Measurements from ENCODE around the gene DHRS2. TPM values are rescaled to one million over a fixed set of nuclear protein-coding genes. Genes with fewer than 3 reads are reported as not detected.

The DHRS2 gene
- total and polyA plus RNA-seq, 2 of the 13 experiments (the other 11 are each of a cell fraction or from before 2014, with no cell fraction given): 1,621 to 3,021 TPM

GRCh38 chr14:23645812-23646647 lies 9.9 kb downstream of the DHRS2 start (continued):
- TF ChIP-seq ZNF784 (CRISPR knock-in tag; IDR thresholded peaks at IDR 0.05; ENCODE audit: borderline replicate concordance): peak; percentile 12; the same call in 1 of the 2 replicates
- no peak for TF ChIP-seq ZNF432 (CRISPR knock-in tag; IDR thresholded peaks at IDR 0.05; ENCODE audit: borderline replicate concordance)
- peak; percentile 64 for TF ChIP-seq ZBTB10 (CRISPR knock-in tag; IDR thresholded peaks at IDR 0.05; ENCODE audit: borderline replicate concordance)
- 0 out of 2 replicates have a peak, but pooled peaks have one; percentile 13 for TF ChIP-seq TFE3 (CRISPR knock-in tag; IDR thresholded peaks at IDR 0.05)
- TF ChIP-seq KLF15 (CRISPR knock-in tag; IDR thresholded peaks at IDR 0.05; ENCODE audit: borderline replicate concordance): no peak
- no peak for TF ChIP-seq CENPT (CRISPR knock-in tag; IDR thresholded peaks at IDR 0.05; ENCODE audit: low read depth)
- TF ChIP-seq REXO4 (CRISPR knock-in tag; IDR thresholded peaks at IDR 0.05; ENCODE audit: borderline replicate concordance): no peak
- no peak for TF ChIP-seq EEA1 (CRISPR knock-in tag; IDR thresholded peaks at IDR 0.05; ENCODE audit: borderline replicate concordance)
- TF ChIP-seq HIC2 (CRISPR knock-in tag; IDR thresholded peaks at IDR 0.05; ENCODE audit: low read depth): no peak
- no peak for TF ChIP-seq ZUFSP (CRISPR knock-in tag; IDR thresholded peaks at IDR 0.05; ENCODE audit: borderline replicate concordance)
- no peak for TF ChIP-seq NR2F2 (IDR thresholded peaks at IDR 0.05; ENCODE audit: borderline replicate concordance, low read depth)
- no peak for TF ChIP-seq ZNF225 (CRISPR knock-in tag; IDR thresholded peaks at IDR 0.05)
- TF ChIP-seq ARID2 (CRISPR knock-in tag; IDR thresholded peaks at IDR 0.05; ENCODE audit: borderline replicate concordance): no peak
- no peak for TF ChIP-seq ZNF24 (IDR thresholded peaks at IDR 0.05)
- no peak for TF ChIP-seq MIXL1 (CRISPR knock-in tag; IDR thresholded peaks at IDR 0.05)
- peak; percentile 98 for TF ChIP-seq NFIB (CRISPR knock-in tag; IDR thresholded peaks at IDR 0.05; ENCODE audit: borderline replicate concordance)
- no peak for TF ChIP-seq ESRRA (CRISPR knock-in tag; IDR thresholded peaks at IDR 0.05; ENCODE audit: low read depth)
- TF ChIP-seq ZNF354B (CRISPR knock-in tag; IDR thresholded peaks at IDR 0.05): no peak

All from HepG2 (cell line).